GM19455 (cell line): ENCODE results near the gene ITPRID2.
A peak's percentile ranks its signal among the peaks of the same experiment; 100 is the strongest.

Experiments used
- ATAC-seq: cut with Tn5 transposase; IDR thresholded peaks from one replicate; pipeline ENCODE4 v1.9.1; 2021; ENCODE audit not compliant: unreplicated experiment

ITPRID2 gene

DNA sequence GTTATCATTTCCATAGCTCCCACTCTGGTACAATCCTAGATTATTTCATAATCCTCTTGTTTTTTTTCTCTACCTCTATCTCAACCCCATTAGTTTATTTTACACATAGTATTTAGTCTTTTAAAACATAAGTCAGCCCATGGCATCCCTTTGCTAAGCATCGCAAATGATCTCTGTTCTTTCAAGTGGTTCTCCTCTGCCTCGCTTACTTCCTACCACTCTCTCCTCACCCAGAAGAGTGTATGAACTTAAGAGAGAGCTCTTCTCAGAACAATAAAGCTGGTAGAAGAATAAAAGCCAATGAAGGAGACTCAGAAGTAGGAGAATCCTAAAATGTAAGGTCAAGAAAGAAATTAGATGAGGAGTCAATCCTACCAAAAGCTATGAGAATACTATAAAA lies 12.2 kb upstream of the ITPRID2 start:
- no peak for ATAC-seq

DNA sequence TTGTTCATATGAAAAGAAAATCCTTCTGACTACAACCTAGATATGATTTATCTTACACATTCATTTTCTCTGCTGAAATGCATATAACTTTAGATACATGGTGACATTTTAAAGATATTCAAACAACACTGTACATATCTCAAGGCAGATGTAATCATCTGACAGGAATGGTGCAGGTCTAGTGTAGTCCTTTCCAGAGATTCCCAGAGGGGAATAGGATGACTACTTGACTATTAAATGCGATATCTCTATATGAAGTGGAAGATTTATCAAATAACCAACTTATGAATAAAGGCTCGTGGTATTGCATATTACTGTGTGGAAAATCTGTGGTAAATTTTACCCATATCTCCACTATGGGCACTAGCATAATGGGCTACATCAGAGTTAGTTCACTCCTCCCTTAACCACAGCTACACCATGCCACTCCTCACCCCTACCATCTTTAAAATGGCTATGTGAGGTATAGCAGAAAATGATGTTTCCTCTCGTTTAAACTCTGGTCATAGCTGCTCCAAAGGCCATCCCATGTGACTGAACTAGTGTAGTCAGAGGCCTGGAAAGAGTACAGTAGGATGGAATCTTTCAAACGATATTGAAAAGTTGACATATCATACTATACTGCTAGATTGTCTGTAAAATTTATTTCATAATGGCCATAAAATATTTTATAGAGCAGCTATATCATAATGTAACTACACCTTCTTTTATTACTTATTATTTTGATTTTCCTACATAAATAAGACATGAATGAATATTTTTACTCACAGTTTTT lies 9.1 kb upstream of the ITPRID2 start:
- no peak for ATAC-seq

DNA sequence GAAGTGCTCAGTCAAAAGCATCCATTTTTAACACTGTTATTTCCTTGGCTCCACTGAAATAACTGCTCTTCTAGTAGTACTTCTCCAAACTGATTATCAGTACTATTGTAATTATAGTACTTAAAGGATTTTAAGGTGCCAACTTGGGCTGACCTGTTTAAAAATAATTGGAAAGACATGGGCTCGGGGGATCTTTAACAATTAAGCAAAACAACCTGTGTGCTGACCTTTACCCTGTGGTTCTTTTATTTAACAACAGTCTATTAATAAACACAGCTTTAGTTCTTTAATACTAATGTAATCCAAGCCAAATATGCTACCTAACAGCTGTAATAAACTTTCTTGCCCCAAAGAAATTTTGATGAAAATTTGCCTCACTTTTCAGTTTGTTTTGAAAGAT lies 6.9 kb upstream of the ITPRID2 start:
- ATAC-seq, result no peak

GRCh38 chr2:181885096-181885495 lies 6.4 kb upstream of the ITPRID2 start:
- no peak for ATAC-seq

- no peak for ATAC-seq
Measured at GRCh38 chr2:181886192-181886591, 5.3 kb upstream of the ITPRID2 start.

DNA sequence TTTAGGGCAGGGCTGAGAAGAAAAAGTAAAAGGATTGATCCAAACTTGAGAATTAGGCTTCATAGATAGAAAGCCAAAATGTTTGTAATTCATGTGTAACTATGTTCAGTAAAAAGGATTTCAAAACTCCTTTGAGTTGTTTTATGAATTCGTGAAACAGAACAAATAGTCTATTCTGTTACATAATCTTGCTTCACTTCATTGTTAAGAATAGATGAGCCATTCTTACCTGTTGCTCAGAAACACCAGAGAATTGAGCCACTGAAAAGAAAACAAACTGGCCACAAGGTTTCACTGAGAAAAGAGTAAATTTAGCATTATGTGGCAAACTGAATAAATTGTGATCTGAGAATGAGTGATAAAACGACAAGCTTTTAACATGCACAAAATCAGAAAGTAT lies 4.5 kb upstream of the ITPRID2 start:
- no peak for ATAC-seq

- no peak for ATAC-seq
Measured at GRCh38 chr2:181889776-181890175, 1.8 kb upstream of the ITPRID2 start.

GRCh38 chr2:181890271-181890670 lies 1.3 kb upstream of the ITPRID2 start:
- ATAC-seq, result no peak

DNA sequence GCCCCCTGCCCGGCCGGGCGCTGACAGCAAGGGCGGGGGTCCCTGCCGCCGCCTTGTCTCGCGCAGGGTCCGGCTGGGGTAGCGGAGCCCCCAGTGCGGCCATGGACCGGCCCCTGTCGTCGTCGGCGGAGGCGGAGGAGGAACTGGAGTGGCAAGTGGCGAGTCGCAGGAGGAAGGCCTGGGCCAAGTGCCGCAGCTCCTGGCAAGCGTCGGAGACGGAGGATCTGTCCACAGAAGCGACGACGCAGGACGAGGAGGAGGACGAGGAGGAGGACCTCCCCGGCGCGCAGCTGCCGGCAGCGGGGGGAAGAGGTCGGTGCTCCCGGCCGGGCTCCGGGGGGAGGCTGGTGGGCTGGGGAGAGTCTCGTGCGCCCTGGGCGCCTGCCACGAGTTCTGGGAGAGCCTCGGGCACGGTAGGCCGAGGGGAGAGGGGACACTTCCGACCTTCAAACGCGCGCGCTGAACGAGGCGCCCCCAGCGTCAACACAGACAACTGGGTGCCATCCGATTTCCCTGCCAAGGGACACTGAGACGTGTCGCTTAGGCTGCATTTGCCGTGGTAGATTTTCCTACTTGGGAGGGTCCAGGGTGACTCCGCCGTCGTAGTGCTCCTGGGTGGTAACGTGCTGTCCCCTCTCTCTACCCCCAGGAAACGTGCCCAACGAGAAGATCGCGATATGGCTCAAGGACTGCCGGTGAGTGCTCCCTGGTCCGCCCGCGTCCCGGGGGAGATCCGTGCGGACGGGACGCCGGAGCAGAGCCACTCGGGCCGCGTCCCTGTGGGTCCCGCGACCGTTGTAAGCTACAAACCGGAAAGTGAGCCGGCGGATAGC lies 652 bp downstream of the ITPRID2 start:
- peak; percentile 66 for ATAC-seq

- ATAC-seq, result no peak
Measured at GRCh38 chr2:181892799-181893435, 1.4 kb downstream of the ITPRID2 start.

- no peak for ATAC-seq
Measured at GRCh38 chr2:181894381-181894780, 2.9 kb downstream of the ITPRID2 start.

DNA sequence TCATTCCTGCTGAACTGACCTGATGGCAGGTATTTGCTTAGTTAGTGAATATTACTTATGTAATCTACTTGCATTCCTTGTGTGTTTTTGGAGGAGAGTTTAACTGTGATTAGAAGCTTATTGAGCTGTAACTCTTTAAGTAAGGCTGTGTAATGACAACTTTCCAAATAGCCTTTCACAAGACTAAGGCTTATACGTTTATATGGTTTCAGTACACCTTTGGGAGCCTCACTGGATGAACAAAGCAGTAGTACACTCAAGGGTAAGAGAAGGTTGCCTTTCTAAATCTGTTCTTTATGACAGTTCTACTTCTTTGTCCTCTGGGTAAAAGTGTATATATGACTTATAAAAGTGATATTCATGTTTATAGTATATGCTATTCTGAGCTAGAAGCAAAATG lies 4.3 kb downstream of the ITPRID2 start:
- ATAC-seq, result no peak

- no peak for ATAC-seq
Measured at GRCh38 chr2:181896286-181896685, 4.8 kb downstream of the ITPRID2 start.

GRCh38 chr2:181900007-181900651 lies 8.6 kb downstream of the ITPRID2 start:
- ATAC-seq, result no peak

- ATAC-seq, result no peak
Measured at GRCh38 chr2:181902625-181903024, 11.1 kb downstream of the ITPRID2 start.

DNA sequence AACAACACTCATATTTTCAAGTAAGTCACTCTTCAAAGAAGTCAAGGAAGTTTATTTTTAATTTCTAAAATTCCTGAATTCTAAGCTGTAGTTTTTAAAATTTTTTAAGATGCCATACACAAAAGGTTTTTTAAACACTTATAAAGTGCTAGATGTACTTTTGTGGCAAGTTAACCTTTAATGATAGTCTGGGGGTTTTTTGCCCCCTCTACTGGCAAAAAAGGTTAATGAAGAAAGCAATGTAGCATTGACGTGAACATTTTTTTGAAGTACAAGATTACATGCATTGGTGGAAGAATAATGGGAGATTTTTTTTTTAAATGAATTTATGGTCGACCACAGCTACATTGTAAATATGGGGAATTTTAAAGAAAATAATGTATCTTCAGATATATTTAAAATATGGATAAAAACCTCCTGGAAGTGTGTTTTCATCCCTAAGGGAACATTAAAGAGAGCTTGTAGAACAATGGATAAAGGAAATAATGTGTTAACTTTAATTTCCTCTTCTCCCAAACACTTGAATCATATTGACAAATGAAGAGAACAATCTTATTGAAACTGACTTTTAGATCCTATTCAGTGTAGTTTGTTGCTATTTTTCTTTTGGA lies 12.6 kb downstream of the ITPRID2 start:
- ATAC-seq, result no peak

DNA sequence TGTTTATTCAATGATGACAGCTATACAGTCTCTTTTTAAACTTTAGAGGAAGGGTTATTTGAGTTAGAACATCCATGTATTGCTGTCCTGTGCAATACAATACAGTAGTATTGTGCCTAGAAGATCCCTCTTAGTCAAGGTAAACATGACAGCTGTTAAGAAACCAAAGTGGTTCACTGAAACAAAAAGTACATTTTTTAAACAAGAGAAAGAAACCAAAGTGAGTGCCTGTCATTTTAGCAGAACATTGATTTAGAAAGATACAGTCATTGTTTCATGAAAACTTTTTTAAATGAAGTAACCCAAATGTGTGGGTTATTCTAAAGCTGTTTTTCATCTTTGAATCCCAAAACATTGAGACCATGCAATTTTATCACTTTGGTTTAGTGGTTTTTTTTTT lies 15.5 kb downstream of the ITPRID2 start:
- peak; percentile 54 for ATAC-seq

GRCh38 chr2:181907635-181908034 lies 16.1 kb downstream of the ITPRID2 start:
- ATAC-seq, result no peak

GRCh38 chr2:181910028-181910831 lies 18.7 kb downstream of the ITPRID2 start:
- no peak for ATAC-seq

GRCh38 chr2:181911830-181912229 lies 20.3 kb downstream of the ITPRID2 start:
- no peak for ATAC-seq
